ENCODE results near the gene EGFLAM. TPM values are rescaled to one million over a fixed set of nuclear protein-coding genes. Genes with fewer than 3 reads are reported as not detected.

EGFLAM gene
- total and polyA plus RNA-seq, 2 of the 4 experiments (the other 2 are of a cell fraction) = 0.77 to 1.1 TPM

GRCh38 chr5:38473008-38473407 is 214.6 kb downstream of the EGFLAM start:
- H3K4me2 ChIP-seq (ENCODE audit: low read depth, low read length) = no peak overlapping the region
- H2BK5ac ChIP-seq (ENCODE audit: low read depth, low read length, poor library complexity, severe bottlenecking) = no peak overlapping the region
- 0 out of 4 replicates have a peak, but pooled peaks cover 0 to 4% of the 10 kb centered on the region in 2 experiments for H3K79me1 ChIP-seq (ENCODE audit: low read depth in 1 of 2, low read length in 2 of 2)
- no peak overlapping the region for H4K91ac ChIP-seq (ENCODE audit: insufficient read depth, low read depth, low read length)
- H3K27me3 ChIP-seq (ENCODE audit: control insufficient read depth, insufficient read depth, low read length) = no peaks in the 10 kb centered on the region
- BruUV-seq (replicated peaks) = no TSS peak
- no peak overlapping the region for H3K4me3 ChIP-seq (ENCODE audit: insufficient read depth, low read depth, low read length)
- H3K56ac ChIP-seq (ENCODE audit: extremely low read depth, insufficient read depth, low read length) = no peak overlapping the region
- H3K9ac ChIP-seq (ENCODE audit: low read depth, low read length) = no peak overlapping the region
- ChIA-PET CTCF (interaction anchor here (0.6 to 1.8 kb wide), 2 partner anchors 31 to 100 kb away, joined by 3 to 9 read pairs; no protein-coding TSS in a partner anchor), POLR2A (ENCODE audit: unreplicated experiment) (no interaction called here)
- H3K27ac ChIP-seq (ENCODE audit: insufficient read depth, low read length) = no peak overlapping the region
- no peak overlapping the region for H2AFZ ChIP-seq (replicated peaks; ENCODE audit: low read length, poor library complexity)
- no peak overlapping the region for H3K18ac ChIP-seq (ENCODE audit: low read depth, low read length)
- H2BK15ac ChIP-seq (ENCODE audit: low read depth, low read length) = no peak overlapping the region
- DNase-seq (no peak), ATAC-seq (ENCODE audit: low read depth) (no peak)
- H4K20me1 ChIP-seq (ENCODE audit: insufficient read depth, low read length) = no peaks in the 10 kb centered on the region; the same call in 1 of the 2 replicates
- H2AK9ac ChIP-seq (replicated peaks; ENCODE audit: low read depth, low read length, poor library complexity) = no peak overlapping the region
- in situ Hi-C loops (cut with MboI; ENCODE audit: low sequenced_read_pairs) = no loop called here
- no peak overlapping the region for H2BK120ac ChIP-seq (ENCODE audit: low read depth, low read length)
- H3K4me1 ChIP-seq (ENCODE audit: control insufficient read depth, insufficient read depth, low read length) = peaks cover 11% of the 10 kb centered on the region
- no peak overlapping the region for H4K5ac ChIP-seq (ENCODE audit: low read depth, low read length)
- no CpG with 5 or more reads among the region's 8 CpGs for WGBS, 2 experiments (ENCODE audit: extremely low coverage in 2 of 2, insufficient read length in 1 of 2)
- no peak overlapping the region for H3K14ac ChIP-seq (replicated peaks; ENCODE audit: low read depth, low read length)
- H4K8ac ChIP-seq (ENCODE audit: low read depth in 2 of 2, low read length in 2 of 2) = no peak overlapping the region
- H3K23ac ChIP-seq (ENCODE audit: low read depth, low read length) = no peak overlapping the region
- H2AK5ac ChIP-seq (ENCODE audit: low read depth, low read length) = peak overlapping the region; percentile 27; the same call in 1 of the 2 replicates
- peaks cover 15% of the 10 kb centered on the region for H3K9me1 ChIP-seq (ENCODE audit: insufficient read depth, low read length)
- H3K9me3 ChIP-seq (ENCODE audit: control insufficient read depth, insufficient read depth, low read length) = no peaks in the 10 kb centered on the region
- dilution Hi-C loops (cut with HindIII; ENCODE audit: low sequenced_read_pairs, unreplicated experiment) = no loop called here
- no peak overlapping the region for H2BK20ac ChIP-seq (ENCODE audit: low read depth, low read length)
- TF ChIP-seq POLR2A (IDR thresholded peaks at IDR 0.05; ENCODE audit: low read depth, low read length) (no peak), RFX5 (IDR thresholded peaks at IDR 0.05; ENCODE audit: low read depth, low read length) (no peak), RAD21 (IDR thresholded peaks at IDR 0.05; ENCODE audit: low read length) (no peak), SMC3 (IDR thresholded peaks at IDR 0.05; ENCODE audit: low read depth, low read length) (no peak), MAZ (IDR thresholded peaks at IDR 0.05; ENCODE audit: borderline replicate concordance, low read depth, low read length) (no peak), CTCF (conservative IDR thresholded peaks at IDR 0.05; ENCODE audit: low read depth, low read length) (no peak), CHD1 (IDR thresholded peaks at IDR 0.05; ENCODE audit: low read depth, low read length) (no peak), FOS (IDR thresholded peaks at IDR 0.05; ENCODE audit: low read depth, low read length) (no peak), MXI1 (IDR thresholded peaks at IDR 0.05; ENCODE audit: borderline replicate concordance, low read depth, low read length) (no peak), BHLHE40 (IDR thresholded peaks at IDR 0.05; ENCODE audit: low read depth, low read length) (no peak)
- intact Hi-C loops (cut with micrococcal nuclease) = no loop called here
- H3K4ac ChIP-seq (ENCODE audit: low read depth, low read length) = no peak overlapping the region
- no peaks in the 10 kb centered on the region for H3K36me3 ChIP-seq (ENCODE audit: control insufficient read depth, insufficient read depth, low read length)

Data from IMR-90 (cell line).